ENCODE measurements around the gene AGT.
"Not testable (repeated sequence)": the region's sequence is repeated elsewhere in the genome, so short reads cannot be mapped to it uniquely, and the experiment has no call there.

Gene AGT

DNA sequence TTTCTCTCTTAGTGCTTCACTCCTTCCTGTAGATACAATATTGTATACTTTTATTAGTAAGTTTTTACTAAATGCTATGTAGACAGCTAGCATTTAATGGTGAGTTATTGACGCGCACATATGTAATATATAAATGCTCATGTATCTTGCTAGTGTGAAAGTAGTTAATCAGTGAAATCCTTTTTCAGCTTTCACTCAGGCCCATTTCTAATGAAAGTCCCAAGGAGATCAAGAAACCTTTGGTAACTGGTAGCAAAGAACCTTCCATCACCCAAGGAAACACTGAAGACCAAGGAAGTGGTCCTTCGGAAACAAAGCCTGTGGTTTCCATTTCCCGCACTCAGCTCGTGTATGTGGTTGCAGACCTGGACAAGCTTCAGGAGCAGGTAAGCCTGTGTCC is 27.2 kb downstream of the AGT start:
- no peak for DNase-seq (ENCODE audit: low read depth)

DNA sequence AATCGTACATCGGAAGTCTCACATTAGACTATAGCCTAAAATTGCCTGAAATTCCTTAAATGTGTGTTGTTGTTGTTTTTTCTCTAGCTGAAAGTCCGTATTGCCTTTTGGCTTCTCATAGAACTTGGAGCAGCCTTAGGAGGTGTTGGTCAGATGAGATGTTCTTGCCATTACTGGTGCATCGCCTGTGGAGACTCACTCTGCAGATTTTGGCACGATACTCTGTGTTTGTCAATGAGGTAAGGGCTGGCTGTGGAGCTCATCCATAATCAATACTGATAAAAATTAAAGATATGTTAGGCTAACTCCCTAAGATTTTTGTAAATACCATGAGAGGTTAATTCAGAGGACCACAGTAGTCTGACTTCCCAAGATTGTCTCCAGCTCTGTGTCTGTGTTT is 28.9 kb downstream of the AGT start:
- DNase-seq (ENCODE audit: low read depth), result no peak

DNA sequence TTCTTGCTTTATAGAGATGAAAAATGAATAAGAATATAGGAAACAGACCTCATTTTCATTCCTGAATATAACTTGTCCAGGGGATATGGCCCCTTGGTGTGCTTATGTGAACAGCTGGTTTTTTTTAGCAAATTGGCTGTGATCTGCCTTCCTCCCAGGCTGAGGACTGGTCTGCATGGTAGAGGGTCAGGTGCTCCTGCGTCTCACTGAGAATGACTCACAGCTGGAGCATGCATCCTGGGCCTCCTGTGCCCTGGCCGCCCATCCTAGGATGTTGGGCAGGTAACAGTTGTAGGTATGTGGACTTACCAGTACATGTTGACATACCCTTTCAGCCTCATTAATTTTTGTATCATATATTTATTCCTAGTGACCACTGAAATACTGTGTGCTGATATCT is 29.8 kb downstream of the AGT start:
- DNase-seq (ENCODE audit: low read depth), result no peak

DNA sequence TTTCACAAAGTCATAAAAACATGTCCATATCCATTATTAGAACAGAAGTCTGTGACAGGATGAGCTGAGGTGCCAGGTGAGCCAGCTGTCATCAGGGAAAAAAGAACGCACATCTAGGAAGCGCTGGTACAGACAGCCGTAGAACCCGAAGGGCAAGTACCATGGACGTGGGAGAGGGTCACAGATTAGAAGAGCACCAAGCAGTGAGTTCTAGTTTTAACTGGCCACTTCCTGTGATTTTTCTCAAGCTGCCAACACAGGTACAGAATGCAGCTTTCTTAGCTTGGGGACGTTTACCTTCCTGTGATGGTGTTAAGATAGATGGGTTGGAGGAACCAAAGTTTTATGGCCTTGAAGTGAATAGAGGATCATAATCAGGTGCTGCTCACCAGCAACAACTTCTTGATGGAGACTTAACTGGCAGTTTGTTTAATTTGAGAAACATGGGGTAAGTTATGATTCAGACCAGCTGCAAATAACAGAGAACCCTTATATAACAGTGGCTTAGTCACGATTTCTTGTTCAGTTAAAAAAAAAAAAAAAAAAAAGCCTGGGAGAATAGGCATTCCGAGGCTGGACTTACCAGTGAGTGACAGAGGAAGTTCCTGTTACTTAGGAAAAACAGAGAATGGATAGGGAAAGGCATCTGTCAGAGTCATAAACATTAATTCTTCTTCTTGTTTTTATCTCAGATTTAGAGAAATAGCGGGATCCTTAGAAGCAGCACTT is 30.9 kb downstream of the AGT start:
- DNase-seq (ENCODE audit: low read depth), result no peak

DNA sequence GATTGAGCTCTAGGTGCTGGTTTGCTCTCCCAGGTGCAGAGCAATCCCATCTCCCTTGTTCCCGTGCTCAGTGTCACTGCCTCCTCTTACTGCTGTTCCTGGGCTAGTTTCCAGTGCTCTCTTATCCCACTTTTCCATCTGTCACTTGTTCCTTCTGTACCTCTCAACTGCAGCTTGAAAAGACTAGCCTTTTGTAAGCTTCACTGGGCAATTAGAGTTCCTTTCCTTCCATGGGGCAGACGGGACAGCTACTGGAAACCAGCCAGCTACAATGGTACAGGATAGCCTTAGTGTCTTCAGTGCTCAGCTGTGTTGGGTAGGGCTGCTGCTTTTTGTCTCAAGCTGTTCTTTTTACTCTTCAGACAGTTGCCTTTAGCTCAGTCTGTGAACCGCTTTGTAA is 31.6 kb downstream of the AGT start:
- DNase-seq (ENCODE audit: low read depth), result no peak

DNA sequence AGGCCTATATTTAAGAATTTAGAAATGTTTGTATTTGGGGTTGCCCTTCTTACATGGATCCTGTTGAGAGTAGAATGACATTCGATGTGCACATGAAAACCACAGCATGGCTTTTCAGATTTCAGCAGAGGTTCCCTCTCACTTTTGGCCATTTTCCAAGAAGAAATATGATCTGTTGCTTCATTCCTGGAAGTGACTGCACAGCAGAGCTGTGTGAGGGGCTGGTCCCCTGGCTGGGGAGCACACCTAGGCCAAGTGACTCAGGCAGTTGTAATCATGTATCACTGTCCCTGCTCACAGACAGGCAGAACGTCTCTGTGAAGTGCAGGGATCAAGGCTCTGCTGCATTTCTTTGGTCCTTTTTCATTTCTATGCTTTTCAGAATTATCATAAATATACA is 32.3 kb downstream of the AGT start:
- no peak for DNase-seq (ENCODE audit: low read depth)

DNA sequence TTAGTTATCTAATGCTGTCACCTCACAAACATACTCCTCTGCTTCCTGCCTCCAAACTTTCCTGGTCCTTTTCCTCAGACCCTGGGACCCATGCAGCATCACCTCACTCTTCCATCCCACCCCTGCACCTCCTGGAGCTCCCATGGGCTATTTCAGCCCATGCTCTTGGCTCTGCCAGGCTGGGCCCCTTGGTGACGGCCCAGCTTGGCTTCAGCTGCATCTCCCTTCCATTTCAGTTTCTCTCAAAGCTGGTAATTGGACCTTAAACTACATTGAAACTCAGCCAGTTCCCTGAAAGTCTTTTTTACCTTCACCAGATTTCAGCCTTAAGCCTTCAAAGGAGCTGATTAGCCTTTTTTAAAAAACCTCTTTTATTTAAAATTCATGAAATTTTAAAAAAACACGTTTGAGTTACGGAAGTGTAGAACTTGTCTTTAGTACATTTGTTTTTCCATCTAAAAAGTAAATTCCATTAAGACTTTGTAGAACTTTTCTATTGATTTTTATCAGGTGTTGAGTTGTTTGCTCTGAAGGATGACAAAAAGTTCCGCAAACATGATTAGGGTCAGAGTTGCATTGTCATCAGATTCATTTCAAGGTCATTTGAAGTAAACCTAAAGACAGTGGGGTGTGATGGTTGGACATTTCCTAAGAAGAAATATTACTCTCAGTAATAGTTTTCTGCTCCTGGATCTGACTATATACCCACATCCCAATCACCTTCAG is 33.5 kb downstream of the AGT start:
- no peak for DNase-seq (ENCODE audit: low read depth)

DNA sequence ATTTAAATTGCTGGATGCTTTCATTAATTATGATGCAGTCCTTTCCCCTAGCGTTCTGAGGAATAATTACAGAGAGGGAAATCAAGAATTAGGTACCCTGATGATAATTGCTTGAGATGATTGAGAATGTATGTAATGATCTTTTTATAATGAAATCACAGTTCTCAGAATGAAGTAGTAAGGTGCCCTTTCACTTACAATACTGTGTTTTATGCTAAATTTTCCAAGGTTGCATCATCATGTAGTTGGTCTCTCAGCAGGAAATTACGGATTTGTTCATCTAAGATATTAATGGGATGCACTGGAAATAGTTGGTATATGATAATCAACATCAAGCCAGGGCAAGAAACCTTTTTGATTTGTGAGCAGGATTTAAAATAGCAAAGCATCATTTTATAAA is 34.1 kb downstream of the AGT start:
- no peak for DNase-seq (ENCODE audit: low read depth)

DNA sequence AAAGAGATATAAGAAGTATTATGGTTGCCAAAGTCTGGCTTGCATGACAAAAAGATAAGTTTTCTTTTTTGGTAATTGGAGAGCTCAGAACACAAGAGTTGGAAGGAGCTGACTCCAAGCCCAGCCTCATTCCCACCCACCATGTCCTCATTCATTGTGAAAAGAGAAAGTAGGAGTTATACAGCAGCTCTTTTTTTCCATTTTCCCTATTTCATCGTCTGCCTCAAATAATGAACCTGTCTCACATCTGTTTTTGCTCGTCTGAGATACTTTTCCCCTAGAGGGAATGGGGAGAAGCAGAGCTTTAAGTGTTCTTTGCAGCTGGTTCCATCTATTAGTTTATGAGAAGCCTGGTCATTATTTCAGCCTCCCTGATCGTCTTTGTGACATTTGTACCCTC is 34.7 kb downstream of the AGT start:
- DNase-seq (ENCODE audit: low read depth), result no peak

DNA sequence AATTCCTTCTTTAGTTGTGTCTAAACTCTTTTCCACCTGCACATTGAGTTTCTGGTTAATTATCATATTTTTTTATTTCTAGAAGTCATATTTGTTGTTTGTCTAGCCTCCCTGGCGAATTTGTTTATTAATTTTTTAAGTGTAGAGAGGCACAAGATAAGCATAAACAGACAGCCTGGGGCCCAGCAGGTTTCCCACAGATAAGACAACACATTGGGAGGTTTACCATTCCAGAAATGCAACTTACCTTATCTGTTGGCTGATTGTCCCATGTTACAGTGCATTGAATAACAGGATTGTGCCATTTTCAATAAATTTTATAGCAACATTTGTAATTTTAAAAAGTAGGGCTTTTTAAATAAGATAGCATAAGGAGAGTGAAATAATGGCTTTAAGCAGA is 36.7 kb downstream of the AGT start:
- DNase-seq (ENCODE audit: low read depth), result no peak

DNA sequence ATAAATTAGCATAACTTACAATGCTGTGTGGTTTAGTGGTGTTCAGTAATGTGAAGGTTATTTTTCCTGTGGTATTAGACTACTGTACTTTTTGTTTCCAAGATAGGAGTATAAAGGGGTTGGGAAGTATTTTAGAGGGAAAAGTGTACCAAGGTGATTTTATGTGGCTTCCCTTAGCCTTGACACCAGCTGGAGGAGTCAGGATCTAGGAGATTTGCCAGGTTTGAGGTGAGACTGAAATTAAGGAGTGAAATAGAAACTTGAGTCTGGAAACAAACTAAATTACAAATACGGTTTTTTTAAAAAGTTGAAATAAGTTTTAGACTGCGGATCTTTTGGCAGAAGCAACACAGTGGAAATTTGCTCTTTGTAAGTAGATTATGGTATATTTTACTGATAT is 39.3 kb downstream of the AGT start:
- DNase-seq (ENCODE audit: low read depth), result no peak

DNA sequence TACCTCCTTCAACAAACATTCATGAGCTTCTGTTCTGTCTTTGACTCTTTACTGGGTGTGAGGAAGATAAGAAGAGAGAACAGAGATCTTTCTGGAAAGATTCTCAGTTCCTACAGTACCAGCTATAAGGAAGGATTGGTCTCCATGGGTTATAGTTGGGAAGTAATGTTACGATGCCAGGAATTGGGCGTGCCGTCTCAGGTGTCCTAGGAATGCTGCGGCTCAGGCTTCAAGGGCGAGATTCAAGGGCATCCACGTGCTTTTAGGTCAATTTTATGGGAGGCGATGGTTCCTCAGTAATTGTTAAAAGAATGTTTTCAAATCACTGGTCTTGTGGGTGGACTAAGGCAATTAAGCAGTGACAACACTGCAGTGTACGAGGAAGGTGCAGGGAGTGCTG is 44.4 kb downstream of the AGT start:
- DNase-seq (ENCODE audit: low read depth), result no peak

DNA sequence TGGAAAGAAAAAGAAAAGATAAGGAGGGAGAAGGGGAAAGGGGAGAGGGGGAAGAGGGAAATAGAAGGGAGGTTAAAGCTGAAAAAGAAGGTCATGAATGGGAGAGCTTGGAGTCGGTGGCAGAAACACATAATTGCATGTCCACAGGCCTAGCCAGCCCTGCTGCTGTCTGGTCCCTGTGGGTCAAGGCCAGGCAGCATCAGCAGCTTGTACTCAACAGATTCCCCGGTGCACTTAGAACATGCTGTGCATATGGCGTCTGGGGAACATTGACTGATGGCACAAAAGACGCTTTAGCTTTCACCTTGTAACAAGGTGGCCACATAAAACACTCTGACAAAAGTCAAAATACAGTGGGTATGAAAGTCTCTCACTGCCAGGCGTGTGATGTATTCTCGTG is 45.7 kb downstream of the AGT start:
- no peak for DNase-seq (ENCODE audit: low read depth)

DNA sequence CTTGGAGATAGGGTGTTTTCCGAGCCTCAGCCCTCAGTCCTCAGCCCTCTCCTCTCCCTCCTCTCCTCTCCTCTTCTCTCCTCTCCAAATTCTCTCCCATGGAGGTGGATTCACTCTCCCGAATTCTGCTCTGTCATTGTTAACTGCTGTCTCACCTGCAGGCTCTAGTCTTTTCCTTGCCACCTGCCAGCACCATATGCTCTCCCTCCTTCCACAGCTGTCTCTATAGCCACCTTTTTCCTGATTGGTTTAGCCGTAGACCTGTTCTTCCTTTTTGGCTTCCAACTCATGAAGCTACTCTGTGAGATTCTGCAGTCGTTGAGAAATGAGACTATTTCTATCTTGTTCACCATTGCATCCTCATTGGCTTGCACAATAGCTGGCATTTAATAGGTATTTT is 51.9 kb downstream of the AGT start:
- DNase-seq (ENCODE audit: low read depth), result no peak

DNA sequence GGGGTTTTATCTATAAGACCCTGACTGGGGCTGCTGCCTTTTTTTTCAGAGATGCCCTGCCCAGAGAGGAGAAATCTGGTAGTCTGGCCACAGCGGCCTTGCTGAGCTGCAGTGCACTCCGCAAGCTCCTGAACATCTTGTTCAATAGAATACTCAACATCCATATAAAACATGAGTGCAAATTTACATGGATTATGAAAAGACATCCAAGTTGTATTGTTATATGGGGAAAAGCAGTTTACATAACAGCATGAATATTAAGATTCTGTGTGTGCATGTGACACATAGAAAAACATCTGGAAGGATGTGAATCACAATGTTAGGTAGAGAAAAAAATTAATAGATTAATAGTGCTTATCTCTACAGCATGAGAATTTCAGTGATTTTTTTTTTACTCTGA is 55.2 kb downstream of the AGT start:
- no peak for DNase-seq (ENCODE audit: low read depth)

DNA sequence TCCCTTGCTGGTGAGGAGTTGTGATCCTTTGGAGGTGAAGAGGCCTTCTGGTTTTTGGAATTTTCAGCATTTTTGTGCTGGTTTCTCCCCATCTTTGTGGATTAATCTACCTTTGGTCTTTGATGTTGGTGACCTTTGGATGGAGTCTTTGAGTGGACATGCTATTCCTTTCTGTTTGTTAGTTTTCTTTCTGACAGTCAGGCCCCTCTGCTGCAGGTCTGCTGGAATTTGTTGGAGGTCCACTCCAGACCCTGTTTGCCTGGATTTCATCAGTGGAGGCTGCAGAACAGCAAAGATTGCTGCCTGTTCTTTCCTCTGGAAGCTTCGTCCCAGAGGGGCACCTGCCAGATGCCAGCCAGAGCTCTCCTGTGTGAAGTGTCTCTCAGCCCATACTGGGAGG is 55.8 kb downstream of the AGT start:
- not testable (repeated sequence) for DNase-seq (ENCODE audit: low read depth)

DNA sequence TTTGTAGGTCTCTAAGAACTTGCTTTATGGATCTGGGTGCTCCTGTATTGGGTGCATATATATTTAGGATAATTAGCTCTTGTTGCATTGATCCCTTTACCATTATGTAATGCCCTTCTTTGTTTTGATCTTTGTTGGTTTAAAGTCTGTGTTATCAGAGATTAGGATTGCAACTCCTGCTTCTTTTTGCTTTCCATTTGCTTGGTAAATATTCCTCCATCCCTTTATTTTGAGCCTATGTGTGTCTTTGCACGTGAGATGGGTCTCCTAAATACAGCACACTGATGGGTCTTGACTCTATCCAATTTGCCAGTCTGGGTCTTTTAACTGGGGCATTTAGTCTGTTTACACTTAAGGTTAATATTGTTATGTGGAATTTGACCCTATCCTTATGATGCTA is 57.2 kb downstream of the AGT start:
- DNase-seq (ENCODE audit: low read depth), result not testable (repeated sequence)

All from stimulated activated CD8-positive, alpha-beta memory T cell treated with anti-CD3 and anti-CD28 coated beads, Interleukin-15, amount 100 ng/mL, for 1 hour (primary cell).